ENCODE results near the gene ZDHHC1. TPM values are rescaled to one million over a fixed set of nuclear protein-coding genes. Genes with fewer than 3 reads are reported as not detected.
"Not testable (repeated sequence)": the region's sequence is repeated elsewhere in the genome, so short reads cannot be mapped to it uniquely, and the experiment has no call there.

The ZDHHC1 gene
- total RNA-seq, 2 donors from 2014 or later, result 15.0 to 28.7 TPM

- ATAC-seq (ENCODE audit: insufficient number of reproducible peaks, low FRiP score, low read depth), result no peak
Measured at GRCh38 chr16:67383284-67383683, 33.0 kb downstream of the ZDHHC1 start.

GRCh38 chr16:67378642-67379041, 37.6 kb downstream of the ZDHHC1 start:
- Histone ChIP-seq H3K36me3 (no peaks in the 10 kb centered on the region), H3K27me3 (replicated peaks; ENCODE audit: insufficient read depth) (no peaks in the 10 kb centered on the region), H3K4me3 (no peak overlapping the region), H3K27ac (no peak overlapping the region), H3K4me1 (ENCODE audit: control insufficient read depth in 1 of 2, low read depth in 2 of 2) (no peaks in the 10 kb centered on the region), H3K9me3 (no peaks in the 10 kb centered on the region)
- ATAC-seq (ENCODE audit: insufficient number of reproducible peaks, low FRiP score, low read depth) (no peak), DNase-seq (ENCODE audit: low spot score) (no peak)
- TF ChIP-seq CTCF (IDR thresholded peaks at IDR 0.05), result no peak

More at GRCh38 chr16:67383284-67383683, 33.0 kb downstream of the ZDHHC1 start:
- no peak overlapping the region for H3K27ac ChIP-seq
- no peaks in the 10 kb centered on the region for H3K27me3 ChIP-seq (replicated peaks; ENCODE audit: insufficient read depth)
- no peak for TF ChIP-seq CTCF (IDR thresholded peaks at IDR 0.05)
- no peaks in the 10 kb centered on the region for H3K9me3 ChIP-seq
- H3K4me1 ChIP-seq (ENCODE audit: control insufficient read depth in 1 of 2, low read depth in 2 of 2), result no peaks in the 10 kb centered on the region
- no peak overlapping the region for H3K4me3 ChIP-seq
- no peaks in the 10 kb centered on the region for H3K36me3 ChIP-seq
- DNase-seq (ENCODE audit: low spot score), result no peak

GRCh38 chr16:67376012-67376411, 40.3 kb downstream of the ZDHHC1 start:
- ATAC-seq (ENCODE audit: insufficient number of reproducible peaks, low FRiP score, low read depth); H3K27me3 ChIP-seq (replicated peaks; ENCODE audit: insufficient read depth); H3K4me1 ChIP-seq (ENCODE audit: control insufficient read depth in 1 of 2, low read depth in 2 of 2); H3K27ac ChIP-seq; H3K4me3 ChIP-seq; DNase-seq (ENCODE audit: low spot score); H3K36me3 ChIP-seq; H3K9me3 ChIP-seq: not testable (repeated sequence)

GRCh38 chr16:67372664-67373063, 43.6 kb downstream of the ZDHHC1 start:
- H3K9me3 ChIP-seq, result no peaks in the 10 kb centered on the region
- H3K27me3 ChIP-seq (replicated peaks; ENCODE audit: insufficient read depth), result no peaks in the 10 kb centered on the region
- H3K4me1 ChIP-seq (ENCODE audit: control insufficient read depth in 1 of 2, low read depth in 2 of 2), result no peaks in the 10 kb centered on the region
- no peak for DNase-seq (ENCODE audit: low spot score)
- no peak for ATAC-seq (ENCODE audit: insufficient number of reproducible peaks, low FRiP score, low read depth)
- no peaks in the 10 kb centered on the region for H3K36me3 ChIP-seq
- peak; percentile 14 for TF ChIP-seq CTCF (IDR thresholded peaks at IDR 0.05)
- H3K27ac ChIP-seq, result no peak overlapping the region
- no peak overlapping the region for H3K4me3 ChIP-seq

- no peaks in the 10 kb centered on the region for H3K27me3 ChIP-seq (replicated peaks; ENCODE audit: insufficient read depth)
- H3K36me3 ChIP-seq, result no peaks in the 10 kb centered on the region
- H3K9me3 ChIP-seq, result no peaks in the 10 kb centered on the region
- no peak overlapping the region for H3K27ac ChIP-seq
- no peak for DNase-seq (ENCODE audit: low spot score)
- H3K4me1 ChIP-seq (ENCODE audit: control insufficient read depth in 1 of 2, low read depth in 2 of 2), result no peaks in the 10 kb centered on the region
- ATAC-seq (ENCODE audit: insufficient number of reproducible peaks, low FRiP score, low read depth), result no peak
- no peak overlapping the region for H3K4me3 ChIP-seq
- no peak for TF ChIP-seq CTCF (IDR thresholded peaks at IDR 0.05)
Measured at GRCh38 chr16:67370661-67371060, 45.6 kb downstream of the ZDHHC1 start.

GRCh38 chr16:67364600-67365235, 51.6 kb downstream of the ZDHHC1 start:
- DNase-seq (ENCODE audit: low spot score), result no peak
- Histone ChIP-seq H3K27ac (no peak overlapping the region), H3K4me1 (ENCODE audit: control insufficient read depth in 1 of 2, low read depth in 2 of 2) (no peaks in the 10 kb centered on the region), H3K9me3 (no peaks in the 10 kb centered on the region), H3K36me3 (no peaks in the 10 kb centered on the region), H3K27me3 (replicated peaks; ENCODE audit: insufficient read depth) (no peaks in the 10 kb centered on the region), H3K4me3 (no peak overlapping the region)
- no peak for ATAC-seq (ENCODE audit: insufficient number of reproducible peaks, low FRiP score, low read depth)
- TF ChIP-seq CTCF (IDR thresholded peaks at IDR 0.05), result no peak
